ENCODE measurements around the gene NUDT19.

- TF ChIP-seq, protein P1, sequence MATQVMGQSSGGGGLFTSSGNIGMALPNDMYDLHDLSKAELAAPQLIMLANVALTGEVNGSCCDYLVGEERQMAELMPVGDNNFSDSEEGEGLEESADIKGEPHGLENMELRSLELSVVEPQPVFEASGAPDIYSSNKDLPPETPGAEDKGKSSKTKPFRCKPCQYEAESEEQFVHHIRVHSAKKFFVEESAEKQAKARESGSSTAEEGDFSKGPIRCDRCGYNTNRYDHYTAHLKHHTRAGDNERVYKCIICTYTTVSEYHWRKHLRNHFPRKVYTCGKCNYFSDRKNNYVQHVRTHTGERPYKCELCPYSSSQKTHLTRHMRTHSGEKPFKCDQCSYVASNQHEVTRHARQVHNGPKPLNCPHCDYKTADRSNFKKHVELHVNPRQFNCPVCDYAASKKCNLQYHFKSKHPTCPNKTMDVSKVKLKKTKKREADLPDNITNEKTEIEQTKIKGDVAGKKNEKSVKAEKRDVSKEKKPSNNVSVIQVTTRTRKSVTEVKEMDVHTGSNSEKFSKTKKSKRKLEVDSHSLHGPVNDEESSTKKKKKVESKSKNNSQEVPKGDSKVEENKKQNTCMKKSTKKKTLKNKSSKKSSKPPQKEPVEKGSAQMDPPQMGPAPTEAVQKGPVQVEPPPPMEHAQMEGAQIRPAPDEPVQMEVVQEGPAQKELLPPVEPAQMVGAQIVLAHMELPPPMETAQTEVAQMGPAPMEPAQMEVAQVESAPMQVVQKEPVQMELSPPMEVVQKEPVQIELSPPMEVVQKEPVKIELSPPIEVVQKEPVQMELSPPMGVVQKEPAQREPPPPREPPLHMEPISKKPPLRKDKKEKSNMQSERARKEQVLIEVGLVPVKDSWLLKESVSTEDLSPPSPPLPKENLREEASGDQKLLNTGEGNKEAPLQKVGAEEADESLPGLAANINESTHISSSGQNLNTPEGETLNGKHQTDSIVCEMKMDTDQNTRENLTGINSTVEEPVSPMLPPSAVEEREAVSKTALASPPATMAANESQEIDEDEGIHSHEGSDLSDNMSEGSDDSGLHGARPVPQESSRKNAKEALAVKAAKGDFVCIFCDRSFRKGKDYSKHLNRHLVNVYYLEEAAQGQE (tag by site-specific recombination; IDR thresholded peaks at IDR 0.05) = no peak
- TF ChIP-seq CTCF (tag by site-specific recombination; IDR thresholded peaks at IDR 0.05) = no peak
Measured at GRCh38 chr19:32720216-32720935, 28.8 kb downstream of the NUDT19 start.

All from HEK293 (cell line).